GM12878 (cell line): ENCODE data around the gene MMP27. TPM values are rescaled to one million over a fixed set of nuclear protein-coding genes. Genes with fewer than 3 reads are reported as not detected.

Experiments used
- ATAC-seq: fragments of 200-7000 bp; cut with Tn5 transposase; 3 replicates; pipeline ENCODE4 v1.9.1; 2020; ENCODE audit warnings: mild to moderate bottlenecking, moderate library complexity
- BruUV-seq: library from RNA; stranded (reverse); fragments of 400-500 nt; replicated peaks from 2 replicates; lab custom pipeline; 2021; lab: Mats Ljungman, UMichigan
- CTCF ChIA-PET: fragments of 300-600 bp; sonication (Branson Sonifier 250); formaldehyde crosslinking; extraction: SDS; loops from one replicate; lab custom pipeline; 2021; ENCODE audit warnings: inconsistent platforms; lab: Yijun Ruan, JAX
- POLR2A ChIA-PET: fragments of 350-600 bp; formaldehyde crosslinking; extraction: SDS; loops from one replicate; lab custom pipeline; 2021; ENCODE audit warnings: inconsistent platforms; lab: Charles Lee
- RAD21 ChIA-PET: fragments of 300-600 bp; sonication (Branson Sonifier 250); formaldehyde crosslinking; loops from one replicate; lab custom pipeline; 2023; ENCODE audit warnings: antibody characterized with exemption; ENCODE audit not compliant: unreplicated experiment; lab: Charles Lee
- SMC1A ChIA-PET: fragments of 300-600 bp; sonication (Branson Sonifier 250); formaldehyde crosslinking; loops from one replicate; lab custom pipeline; 2023; ENCODE audit not compliant: unreplicated experiment, uncharacterized antibody; lab: Charles Lee
- DNase-seq: peaks from one replicate; pipeline ENCODE4 v3.0.0-alpha.2; 2011; ENCODE audit warnings: low read depth, low spot score
- FAIRE-seq: peaks from 3 replicates; lab custom pipeline; 2011; peaks lifted over from hg19 to GRCh38; lab: Jason Lieb, UNC
- H2AFZ ChIP-seq: 2 replicates; pipeline ENCODE4 v1.6.0; 2011; ENCODE audit warnings: low read depth, low read length, control low read depth; ENCODE audit not compliant: control insufficient read depth
- H3K27ac ChIP-seq: 2 replicates; pipeline ENCODE4 v1.5.1; 2011; ENCODE audit warnings: control low read depth; ENCODE audit not compliant: control insufficient read depth, insufficient read depth
- H3K27me3 ChIP-seq, 2 experiments: replicated peaks in 1 of 2; 2 replicates each; pipeline versions ENCODE4 v1.6.0 to v1.6.1; 2011; ENCODE audit warnings: low read length in 1 of 2; ENCODE audit not compliant: control insufficient read depth in 2 of 2, insufficient read depth in 2 of 2
- H3K36me3 ChIP-seq, 2 experiments: 2 replicates each; pipeline ENCODE4 v1.5.1; 2011; ENCODE audit warnings: low read length in 1 of 2; ENCODE audit not compliant: control insufficient read depth in 2 of 2, insufficient read depth in 2 of 2
- H3K4me1 ChIP-seq: 2 replicates; pipeline ENCODE4 v1.6.1; 2011; ENCODE audit warnings: mild to moderate bottlenecking, low read length, moderate library complexity, mixed read lengths; ENCODE audit not compliant: control insufficient read depth, insufficient read depth
- H3K4me2 ChIP-seq: 2 replicates; pipeline ENCODE4 v1.6.0; 2011; ENCODE audit warnings: control low read depth; ENCODE audit not compliant: control insufficient read depth, insufficient read depth
- H3K4me3 ChIP-seq: fragments of 200-600 bp; sonication (generic); 2 replicates; pipeline ENCODE4 v1.5.1; 2016
- H3K79me2 ChIP-seq: 2 replicates; pipeline ENCODE4 v1.6.0; 2011; ENCODE audit warnings: low read length; ENCODE audit not compliant: control insufficient read depth, insufficient read depth
- H3K9ac ChIP-seq: 2 replicates; pipeline ENCODE4 v1.8.0; 2011; ENCODE audit warnings: low read length, control low read depth, mixed read lengths; ENCODE audit not compliant: control insufficient read depth, insufficient read depth
- H3K9me3 ChIP-seq: replicated peaks from 3 replicates; pipeline ENCODE4 v1.5.1; 2011; ENCODE audit warnings: mild to moderate bottlenecking, low read length; ENCODE audit not compliant: control insufficient read depth, insufficient read depth
- H4K20me1 ChIP-seq: 2 replicates; pipeline ENCODE4 v1.6.0; 2011; ENCODE audit not compliant: control insufficient read depth, insufficient read depth
- BHLHE40 ChIP-seq, 2 experiments: fragments of 450-650 bp in 1 of 2; IDR thresholded peaks; 2 replicates each; pipeline ENCODE4 v1.6.1; 2011 to 2017; ENCODE audit warnings: low read depth in 2 of 2, borderline replicate concordance in 1 of 2, improper control_type of control experiment in 1 of 2, low read length in 1 of 2, mild to moderate bottlenecking in 1 of 2
- EGR1 ChIP-seq, 2 experiments: IDR thresholded peaks; 1 replicate in 1 of 2; 2 replicates in 1 of 2; pipeline ENCODE4 v1.6.1; 2011 to 2012; ENCODE audit warnings: low read depth in 2 of 2, low read length in 2 of 2, borderline replicate concordance in 1 of 2, mild to moderate bottlenecking in 1 of 2, moderate library complexity in 1 of 2
- NFYB ChIP-seq: IDR thresholded peaks from 2 replicates; pipeline ENCODE4 v1.6.1; 2011; ENCODE audit warnings: low read depth, mild to moderate bottlenecking, low read length, improper control_type of control experiment, moderate library complexity; ENCODE audit not compliant: insufficient read depth
- WGBS: methylation state at CpG from one replicate; pipeline ENCODE4 v1.1.6; 2016; ENCODE audit warnings: low lambda C conversion rate; ENCODE audit not compliant: insufficient replicate concordance, insufficient coverage; ENCODE audit errors: missing lambda C conversion rate; 5-methylcytosine and 5-hydroxymethylcytosine counted together
- in situ Hi-C: fragments of 300-500 bp; cut with MboI; formaldehyde crosslinking; loops from 9 replicates; pipeline ENCODE4 v1.14.3; 2018; ENCODE audit warnings: mixed read lengths
- intact Hi-C: fragments of 100-400 bp; cut with micrococcal nuclease; formaldehyde crosslinking; loops from one replicate; pipeline ENCODE4 v1.14.2; 2022; ENCODE audit not compliant: unreplicated experiment
- polyA plus RNA-seq, 11 experiments: library from polyadenylated mRNA; depleted of rRNA in 4 of 11; unstranded in 6 of 11; stranded (reverse) in 5 of 11; fragments of >200 nt; fragmentation: Nextera tagmentation in 4 of 11; fragmentation: Illumina TruSeq in 1 of 11; extraction: Ambion mirVana in 4 of 11; extraction: Trizol in 1 of 11; gene quantifications; 1 replicate in 1 of 11; 2 replicates in 10 of 11; pipeline versions ENCODE4 v1.2.1 to v1.2.3, GENCODE V29; 2011 to 2016; ENCODE audit warnings: inconsistent platforms in 2 of 11, missing spikeins in 2 of 11, low read depth in 1 of 11
- total RNA-seq, 4 experiments: library from RNA; depleted of rRNA in 3 of 4; stranded (reverse); fragments of >200 nt in 3 of 4; fragmentation: Illumina TruSeq in 1 of 4; extraction: Trizol in 1 of 4; gene quantifications; 2 replicates each; pipeline versions ENCODE4 v1.2.1 to v1.2.3, GENCODE V29; 2013 to 2021
- TF ChIP-seq, protein P1 (sequence below): fragments of 450-650 bp; IDR thresholded peaks from 2 replicates; pipeline ENCODE4 v1.6.1; 2017; ENCODE audit warnings: mild to moderate bottlenecking, moderate library complexity
- TF ChIP-seq, protein P2 (sequence below): IDR thresholded peaks from 2 replicates; pipeline ENCODE4 v1.6.1; 2012; ENCODE audit warnings: low read depth, low read length, improper control_type of control experiment
- TF ChIP-seq, protein P3 (sequence below), 3 experiments: IDR thresholded peaks in 2 of 3; conservative IDR thresholded peaks in 1 of 3; 2 replicates each; pipeline ENCODE4 v1.5.1; 2011; ENCODE audit warnings: low read depth in 3 of 3, low read length in 3 of 3, mild to moderate bottlenecking in 3 of 3, control low read depth in 2 of 3, moderate library complexity in 2 of 3, inconsistent platforms in 1 of 3, mixed read lengths in 1 of 3; ENCODE audit not compliant: control insufficient read depth in 2 of 3, insufficient read depth in 1 of 3; ENCODE audit errors: extremely low read depth in 1 of 3

Gene MMP27
- total and polyA plus RNA-seq, 10 of the 15 experiments (the other 5 are each of a cell fraction or from before 2014, with no cell fraction given): not detected

DNA sequence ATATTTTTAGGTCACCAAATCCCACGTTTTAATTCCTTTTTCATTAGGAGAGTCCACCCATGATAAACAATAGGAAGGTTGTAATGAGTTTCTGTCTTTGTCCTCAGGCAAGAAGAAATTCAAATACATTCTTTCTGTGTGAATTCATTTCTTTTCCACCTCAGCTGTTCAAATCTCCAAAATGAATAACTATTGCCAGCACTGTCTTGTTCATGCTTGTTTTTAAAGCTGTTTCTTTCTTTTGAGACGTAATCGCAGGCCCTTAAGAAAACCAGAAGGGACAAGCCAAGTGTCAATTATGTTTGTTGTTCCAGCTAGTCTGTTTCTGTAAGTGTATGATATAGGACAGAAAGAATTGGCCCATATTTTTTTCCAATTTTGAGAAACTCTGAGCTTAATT lies 20.2 kb downstream of the MMP27 start (continued):
- TF ChIP-seq, protein P1, sequence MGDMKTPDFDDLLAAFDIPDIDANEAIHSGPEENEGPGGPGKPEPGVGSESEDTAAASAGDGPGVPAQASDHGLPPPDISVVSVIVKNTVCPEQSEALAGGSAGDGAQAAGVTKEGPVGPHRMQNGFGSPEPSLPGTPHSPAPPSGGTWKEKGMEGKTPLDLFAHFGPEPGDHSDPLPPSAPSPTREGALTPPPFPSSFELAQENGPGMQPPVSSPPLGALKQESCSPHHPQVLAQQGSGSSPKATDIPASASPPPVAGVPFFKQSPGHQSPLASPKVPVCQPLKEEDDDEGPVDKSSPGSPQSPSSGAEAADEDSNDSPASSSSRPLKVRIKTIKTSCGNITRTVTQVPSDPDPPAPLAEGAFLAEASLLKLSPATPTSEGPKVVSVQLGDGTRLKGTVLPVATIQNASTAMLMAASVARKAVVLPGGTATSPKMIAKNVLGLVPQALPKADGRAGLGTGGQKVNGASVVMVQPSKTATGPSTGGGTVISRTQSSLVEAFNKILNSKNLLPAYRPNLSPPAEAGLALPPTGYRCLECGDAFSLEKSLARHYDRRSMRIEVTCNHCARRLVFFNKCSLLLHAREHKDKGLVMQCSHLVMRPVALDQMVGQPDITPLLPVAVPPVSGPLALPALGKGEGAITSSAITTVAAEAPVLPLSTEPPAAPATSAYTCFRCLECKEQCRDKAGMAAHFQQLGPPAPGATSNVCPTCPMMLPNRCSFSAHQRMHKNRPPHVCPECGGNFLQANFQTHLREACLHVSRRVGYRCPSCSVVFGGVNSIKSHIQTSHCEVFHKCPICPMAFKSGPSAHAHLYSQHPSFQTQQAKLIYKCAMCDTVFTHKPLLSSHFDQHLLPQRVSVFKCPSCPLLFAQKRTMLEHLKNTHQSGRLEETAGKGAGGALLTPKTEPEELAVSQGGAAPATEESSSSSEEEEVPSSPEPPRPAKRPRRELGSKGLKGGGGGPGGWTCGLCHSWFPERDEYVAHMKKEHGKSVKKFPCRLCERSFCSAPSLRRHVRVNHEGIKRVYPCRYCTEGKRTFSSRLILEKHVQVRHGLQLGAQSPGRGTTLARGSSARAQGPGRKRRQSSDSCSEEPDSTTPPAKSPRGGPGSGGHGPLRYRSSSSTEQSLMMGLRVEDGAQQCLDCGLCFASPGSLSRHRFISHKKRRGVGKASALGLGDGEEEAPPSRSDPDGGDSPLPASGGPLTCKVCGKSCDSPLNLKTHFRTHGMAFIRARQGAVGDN: no peak
- TF ChIP-seq NFYB (no peak), BHLHE40 (IDR thresholded peaks at IDR 0.05; ENCODE audit: borderline replicate concordance in 1 of 2, low read depth in 2 of 2, low read length in 1 of 2) (no peak), EGR1 (IDR thresholded peaks at IDR 0.05; ENCODE audit: borderline replicate concordance in 1 of 2, low read depth in 2 of 2, low read length in 2 of 2) (no peak)

DNA sequence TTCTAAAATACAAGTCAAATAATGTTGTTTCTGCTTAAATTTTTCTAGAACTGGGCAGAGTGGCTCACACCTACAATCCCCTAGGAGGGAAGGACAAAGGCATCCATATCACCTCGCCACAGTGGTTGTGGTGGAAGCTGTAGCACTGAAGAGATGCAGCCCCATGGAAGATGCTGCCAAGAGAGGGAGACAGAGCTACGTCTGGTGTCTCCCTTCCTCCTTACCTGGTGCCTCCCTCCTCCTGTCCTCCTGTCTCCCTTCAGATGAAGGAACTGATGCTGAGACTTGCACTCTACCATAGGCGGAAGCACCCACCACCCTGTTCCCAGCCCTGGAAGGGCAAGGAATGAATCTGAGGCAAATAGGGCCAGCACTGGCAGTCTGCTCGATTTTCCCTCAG lies 22.3 kb downstream of the MMP27 start:
- H3K4me2 ChIP-seq: no peak overlapping the region
- DNase-seq (no peak), ATAC-seq (peak; percentile 47; the same call in 2 of the 3 replicates), FAIRE-seq (no peak)
- ChIA-PET SMC1A (no interaction called here), CTCF (interaction anchor here (0.5 kb wide), 1 partner anchor 55 kb away, joined by 3 read pairs; no protein-coding TSS in a partner anchor), RAD21 (no interaction called here), POLR2A (no interaction called here)
- H3K27ac ChIP-seq: no peak overlapping the region
- H3K4me1 ChIP-seq: no peaks in the 10 kb centered on the region
- no peaks in the 10 kb centered on the region for H3K9me3 ChIP-seq
- in situ Hi-C loops (no loop called here), intact Hi-C loops (no loop called here)
- no peaks in the 10 kb centered on the region for H4K20me1 ChIP-seq
- H3K9ac ChIP-seq: no peak overlapping the region
- BruUV-seq: no TSS peak
- TF ChIP-seq, protein P2, sequence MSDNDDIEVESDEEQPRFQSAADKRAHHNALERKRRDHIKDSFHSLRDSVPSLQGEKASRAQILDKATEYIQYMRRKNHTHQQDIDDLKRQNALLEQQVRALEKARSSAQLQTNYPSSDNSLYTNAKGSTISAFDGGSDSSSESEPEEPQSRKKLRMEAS: no peak
- TF ChIP-seq, protein P3, sequence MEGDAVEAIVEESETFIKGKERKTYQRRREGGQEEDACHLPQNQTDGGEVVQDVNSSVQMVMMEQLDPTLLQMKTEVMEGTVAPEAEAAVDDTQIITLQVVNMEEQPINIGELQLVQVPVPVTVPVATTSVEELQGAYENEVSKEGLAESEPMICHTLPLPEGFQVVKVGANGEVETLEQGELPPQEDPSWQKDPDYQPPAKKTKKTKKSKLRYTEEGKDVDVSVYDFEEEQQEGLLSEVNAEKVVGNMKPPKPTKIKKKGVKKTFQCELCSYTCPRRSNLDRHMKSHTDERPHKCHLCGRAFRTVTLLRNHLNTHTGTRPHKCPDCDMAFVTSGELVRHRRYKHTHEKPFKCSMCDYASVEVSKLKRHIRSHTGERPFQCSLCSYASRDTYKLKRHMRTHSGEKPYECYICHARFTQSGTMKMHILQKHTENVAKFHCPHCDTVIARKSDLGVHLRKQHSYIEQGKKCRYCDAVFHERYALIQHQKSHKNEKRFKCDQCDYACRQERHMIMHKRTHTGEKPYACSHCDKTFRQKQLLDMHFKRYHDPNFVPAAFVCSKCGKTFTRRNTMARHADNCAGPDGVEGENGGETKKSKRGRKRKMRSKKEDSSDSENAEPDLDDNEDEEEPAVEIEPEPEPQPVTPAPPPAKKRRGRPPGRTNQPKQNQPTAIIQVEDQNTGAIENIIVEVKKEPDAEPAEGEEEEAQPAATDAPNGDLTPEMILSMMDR (IDR thresholded peaks at IDR 0.05 in 2 of 3, conservative IDR thresholded peaks at IDR 0.05 in 1 of 3; ENCODE audit: control insufficient read depth in 2 of 3, extremely low read depth in 1 of 3, insufficient read depth in 1 of 3, low read depth in 3 of 3, low read length in 3 of 3): peak; percentile 2 to 18 (median 3); a peak in 2 of 6 replicates
- H3K27me3 ChIP-seq: no peaks in the 10 kb centered on the region
- WGBS: 21% methylated on average over 4 of the region's 4 CpGs
- H3K36me3 ChIP-seq: no peaks in the 10 kb centered on the region
- no peak overlapping the region for H3K4me3 ChIP-seq
- H3K79me2 ChIP-seq: no peaks in the 10 kb centered on the region
- no peak overlapping the region for H2AFZ ChIP-seq
